GM12865 (cell line): ENCODE results near the gene GUCY2D.
"Not testable (repeated sequence)": the region's sequence is repeated elsewhere in the genome, so short reads cannot be mapped to it uniquely, and the experiment has no call there.

Source experiments
- DNase-seq: peaks from one replicate; pipeline ENCODE4 v3.0.0; 2010; ENCODE audit warnings: low read depth
- H3K4me3 ChIP-seq: 2 replicates; pipeline ENCODE4 v1.5.1; 2011; ENCODE audit warnings: mild to moderate bottlenecking, low read depth, low read length, control low read depth
- CTCF ChIP-seq: IDR thresholded peaks from 2 replicates; pipeline ENCODE4 v1.5.1; 2011; ENCODE audit warnings: low read length, control low read depth, low read depth, inconsistent platforms; ENCODE audit not compliant: insufficient read depth; ENCODE audit errors: missing control alignments

GUCY2D gene

DNA sequence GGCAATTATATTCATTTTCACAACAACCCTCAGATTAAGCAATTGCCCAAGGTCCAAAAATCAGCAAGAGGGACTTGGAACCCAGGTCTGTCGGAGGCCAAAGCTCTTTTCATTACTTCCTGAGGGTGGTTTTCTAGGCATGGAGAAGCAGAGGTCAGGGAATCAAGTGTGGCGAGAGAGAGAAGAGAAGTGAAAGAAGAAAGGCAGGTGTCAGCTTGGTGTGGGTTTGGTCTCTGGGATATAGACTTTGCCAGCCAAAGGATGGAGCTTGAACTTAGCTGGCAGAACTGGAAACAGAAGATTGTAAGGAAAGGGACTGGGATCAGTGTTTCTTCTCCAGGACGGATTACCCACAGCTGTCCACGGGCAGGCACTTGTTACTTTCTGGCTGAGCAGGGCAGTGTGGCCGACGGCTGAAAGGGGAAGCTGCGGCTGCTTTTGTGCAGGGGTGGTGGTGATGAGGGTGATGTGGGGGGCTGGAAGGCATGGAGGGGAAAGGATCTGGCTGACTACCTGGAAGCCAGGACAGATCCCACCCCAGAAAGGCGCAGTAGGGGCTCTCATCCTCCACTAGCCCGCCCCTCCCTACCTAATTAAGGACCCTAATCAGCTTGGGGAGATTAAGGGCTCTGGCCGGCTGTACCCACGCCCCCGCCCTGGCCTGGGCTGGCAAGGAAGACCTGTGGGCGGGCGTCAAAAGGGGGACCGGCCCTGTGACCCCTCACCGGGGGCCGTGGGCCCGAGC is at the start of gene GUCY2D:
Gene GUCY2D (plus strand): TSS at position 640 of the 745 bp plus-strand sequence. CDS start 433 bp downstream, outside the sequence.
- DNase-seq = no peak
- TF ChIP-seq CTCF = no peak
- H3K4me3 ChIP-seq = no peak within 1 kb of the TSS

GRCh38 chr17:7953266-7953665 is 49.1 kb upstream of the GUCY2D start:
- H3K4me3 ChIP-seq, DNase-seq: not testable (repeated sequence)

GRCh38 chr17:7955414-7956227 is 46.8 kb upstream of the GUCY2D start:
- TF ChIP-seq CTCF = no peak
- H3K4me3 ChIP-seq = no peak overlapping the region
- no peak for DNase-seq

DNA sequence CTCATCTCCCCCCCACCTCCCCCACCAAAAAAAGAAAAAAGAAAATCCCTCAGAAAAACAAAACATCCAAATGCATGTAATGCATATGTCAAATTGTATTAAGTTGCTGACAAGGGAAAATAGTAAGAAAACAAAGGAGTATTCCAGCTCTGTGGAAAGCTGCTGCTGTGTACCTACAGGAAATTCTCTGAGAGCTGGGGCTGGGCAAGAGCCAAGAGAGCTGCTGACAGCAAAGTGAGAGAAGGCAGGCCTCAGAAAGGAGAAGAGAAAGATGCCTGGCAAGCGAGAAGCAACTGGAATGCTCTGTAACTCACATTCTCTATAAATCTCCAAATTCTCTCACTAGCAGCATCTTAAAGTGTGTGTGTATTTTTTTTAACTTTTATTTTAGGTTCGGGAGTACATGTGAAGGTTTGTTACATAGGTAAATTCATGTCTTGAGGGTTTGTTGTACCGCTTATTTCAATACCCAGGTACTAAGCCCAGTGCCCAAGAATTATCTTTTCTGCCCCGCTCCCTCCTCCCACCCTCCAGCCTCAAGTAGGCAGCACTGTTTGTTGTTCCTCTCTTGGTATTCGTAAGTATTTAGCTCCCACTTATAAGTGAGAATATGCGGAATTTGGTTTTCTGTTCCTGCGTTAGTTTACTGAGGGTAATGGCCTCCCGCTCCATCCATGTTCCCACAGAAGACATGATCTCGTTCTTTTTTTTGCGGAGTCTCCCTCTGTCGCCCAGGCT is 46.0 kb upstream of the GUCY2D start:
- no peak for TF ChIP-seq CTCF
- H3K4me3 ChIP-seq = no peak overlapping the region
- no peak for DNase-seq

- no peak overlapping the region for H3K4me3 ChIP-seq
- no peak for DNase-seq
- no peak for TF ChIP-seq CTCF
These were observed 42.7 kb upstream of the GUCY2D start for GRCh38 chr17:7959503-7960253.

- no peak overlapping the region for H3K4me3 ChIP-seq
- DNase-seq = no peak
- TF ChIP-seq CTCF = no peak
These were observed 41.0 kb upstream of the GUCY2D start for GRCh38 chr17:7961421-7961820.
